DND-41 (cell line): ENCODE measurements around the gene ARHGDIB.

ENCODE experiments used
- CTCF ChIP-seq: IDR thresholded peaks from 2 replicates; pipeline ENCODE4 v1.5.1; 2012; ENCODE audit warnings: borderline replicate concordance, low read length, moderate library complexity, mild to moderate bottlenecking; ENCODE audit not compliant: poor library complexity, severe bottlenecking; ENCODE audit errors: extremely low read depth
- EZH2 ChIP-seq: IDR thresholded peaks from 3 replicates; pipeline ENCODE4 v1.6.1; 2012; ENCODE audit warnings: borderline replicate concordance, low read depth, mild to moderate bottlenecking, moderate library complexity, low read length, inconsistent platforms; ENCODE audit not compliant: severe bottlenecking

GRCh38 chr12:14982991-14983390, 21.6 kb upstream of the ARHGDIB start:
- TF ChIP-seq CTCF = no peak
- TF ChIP-seq EZH2 = no peak
